Tibial nerve (tissue), 3 donors: Measurements from ENCODE around the gene SCN2A.

Source experiments
- CTCF ChIP-seq, 5 experiments: fragments of 200-600 bp in 3 of 5; fragments of 450-650 bp in 2 of 5; sonication (generic) in 3 of 5; IDR thresholded peaks; one replicate each; pipeline ENCODE4 v1.5.1; 2016 to 2019; ENCODE audit warnings: antibody characterized with exemption in 5 of 5, mild to moderate bottlenecking in 3 of 5, moderate library complexity in 2 of 5
- POLR2A ChIP-seq, 2 donors: fragments of 450-650 bp; IDR thresholded peaks; one replicate each; pipeline ENCODE4 v1.6.1; 2017; ENCODE audit warnings: antibody characterized with exemption in 2 of 2, mild to moderate bottlenecking in 2 of 2, moderate library complexity in 2 of 2

DNA sequence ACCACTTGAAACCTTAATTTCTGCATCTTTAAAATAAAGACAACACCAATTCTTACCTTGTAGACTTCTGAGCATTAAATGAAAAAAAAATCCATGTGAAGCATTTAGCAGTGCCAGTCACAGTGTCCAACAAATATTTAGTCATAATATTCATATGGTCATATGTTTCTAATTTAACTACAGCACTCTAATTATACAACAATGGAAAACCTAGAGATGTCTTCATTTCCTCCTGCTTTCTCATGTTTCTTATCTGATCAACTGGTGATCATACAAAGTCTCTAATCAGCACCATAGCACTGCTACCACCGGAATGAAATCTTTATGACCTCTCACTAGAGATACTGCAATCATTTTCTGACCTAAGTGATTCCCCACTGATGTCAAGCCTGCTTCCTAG lies 25.1 kb upstream of the SCN2A start:
- TF ChIP-seq POLR2A (IDR thresholded peaks at IDR 0.05): no peak
- TF ChIP-seq CTCF (IDR thresholded peaks at IDR 0.05): no peak
